Stimulated activated CD4-positive, alpha-beta T cell treated with anti-CD3 and anti-CD28 coated beads, Interleukin-4, amount 100 ng/mL, for 1 hour (primary cell): ENCODE measurements around the gene RAB22A.

Source experiments
- DNase-seq: peaks from one replicate; pipeline ENCODE4 v3.0.0-alpha.2; 2020

The RAB22A gene

GRCh38 chr20:58305061-58305460 lies 4.5 kb upstream of the RAB22A start:
- DNase-seq: no peak

- peak; percentile 46 for DNase-seq
Observed at GRCh38 chr20:58306421-58307261, 2.9 kb upstream of the RAB22A start.

GRCh38 chr20:58307270-58307669 lies 2.2 kb upstream of the RAB22A start:
- DNase-seq: no peak

GRCh38 chr20:58308290-58308679 lies 1.2 kb upstream of the RAB22A start:
- DNase-seq: no peak

GRCh38 chr20:58308680-58309527 lies 611 bp upstream of the RAB22A start:
- peak; percentile 18 for DNase-seq

- DNase-seq: no peak
Observed at GRCh38 chr20:58310291-58310782, 822 bp downstream of the RAB22A start.

GRCh38 chr20:58312836-58313235 lies 3.3 kb downstream of the RAB22A start:
- DNase-seq: no peak

- no peak for DNase-seq
Observed at GRCh38 chr20:58313396-58313795, 3.9 kb downstream of the RAB22A start.

GRCh38 chr20:58321205-58321604 lies 11.7 kb downstream of the RAB22A start:
- no peak for DNase-seq

- no peak for DNase-seq
Observed at GRCh38 chr20:58322083-58322482, 12.6 kb downstream of the RAB22A start.

- no peak for DNase-seq
Observed at GRCh38 chr20:58325912-58326311, 16.4 kb downstream of the RAB22A start.

- DNase-seq: no peak
Observed at GRCh38 chr20:58327211-58327610, 17.7 kb downstream of the RAB22A start.

- no peak for DNase-seq
Observed at GRCh38 chr20:58328836-58329235, 19.3 kb downstream of the RAB22A start.

GRCh38 chr20:58329711-58330110 lies 20.2 kb downstream of the RAB22A start:
- no peak for DNase-seq

GRCh38 chr20:58330249-58330648 lies 20.7 kb downstream of the RAB22A start:
- DNase-seq: no peak

- DNase-seq: no peak
Observed at GRCh38 chr20:58330687-58331086, 21.2 kb downstream of the RAB22A start.

- DNase-seq: no peak
Observed at GRCh38 chr20:58331961-58332551, 22.5 kb downstream of the RAB22A start.

GRCh38 chr20:58339741-58340140 lies 30.2 kb downstream of the RAB22A start:
- no peak for DNase-seq

- DNase-seq: no peak
Observed at GRCh38 chr20:58340151-58340550, 30.6 kb downstream of the RAB22A start.

- DNase-seq: no peak
Observed at GRCh38 chr20:58340853-58341252, 31.3 kb downstream of the RAB22A start.

GRCh38 chr20:58342104-58342945 lies 32.8 kb downstream of the RAB22A start:
- no peak for DNase-seq

GRCh38 chr20:58344741-58345140 lies 35.2 kb downstream of the RAB22A start:
- DNase-seq: no peak
